Femur (tissue), 1 donor: ENCODE results near the gene ALDH1A1.

Experiments used
- DNase-seq: peaks from one replicate; pipeline ENCODE4 v3.0.0-alpha.2; 2017

Gene ALDH1A1

DNA sequence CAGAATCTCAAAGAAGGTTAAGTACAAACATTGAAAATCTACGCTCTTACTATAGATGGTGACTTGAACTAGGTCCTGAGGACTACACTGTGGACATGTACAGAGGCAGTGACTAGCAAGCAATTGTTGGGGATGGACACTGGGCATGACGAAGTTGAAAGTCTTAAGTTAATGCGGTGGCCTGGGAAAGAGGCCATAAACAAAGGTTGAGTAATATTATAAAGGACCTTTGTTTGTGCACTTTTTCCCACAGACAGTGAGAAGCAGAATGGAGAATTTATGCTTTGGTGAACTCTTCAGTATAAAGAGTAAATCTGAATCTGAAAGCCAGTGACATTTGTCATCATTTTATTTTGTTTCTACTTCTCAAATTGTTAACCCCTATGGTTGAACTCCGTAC lies 15.3 kb downstream of the ALDH1A1 start:
- no peak for DNase-seq

DNA sequence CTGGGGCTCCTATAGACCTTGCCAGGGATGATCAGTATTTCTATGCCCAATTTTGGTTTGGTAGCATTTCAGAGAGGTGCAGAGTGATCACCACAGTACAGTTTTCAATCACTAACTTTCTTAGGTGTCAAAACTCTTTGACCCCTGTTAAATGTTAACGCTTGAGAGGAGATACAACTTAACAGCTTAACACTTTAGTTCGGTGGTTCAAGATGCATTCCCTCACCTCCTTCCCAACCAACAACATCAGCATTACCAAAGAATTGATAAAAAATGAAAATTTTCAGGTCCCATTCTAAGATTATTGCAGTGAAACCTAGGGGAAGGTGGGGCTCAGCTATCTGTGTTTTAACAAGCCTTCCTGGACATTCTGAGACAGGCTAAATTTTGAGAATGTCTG lies 16.2 kb downstream of the ALDH1A1 start:
- DNase-seq = no peak

DNA sequence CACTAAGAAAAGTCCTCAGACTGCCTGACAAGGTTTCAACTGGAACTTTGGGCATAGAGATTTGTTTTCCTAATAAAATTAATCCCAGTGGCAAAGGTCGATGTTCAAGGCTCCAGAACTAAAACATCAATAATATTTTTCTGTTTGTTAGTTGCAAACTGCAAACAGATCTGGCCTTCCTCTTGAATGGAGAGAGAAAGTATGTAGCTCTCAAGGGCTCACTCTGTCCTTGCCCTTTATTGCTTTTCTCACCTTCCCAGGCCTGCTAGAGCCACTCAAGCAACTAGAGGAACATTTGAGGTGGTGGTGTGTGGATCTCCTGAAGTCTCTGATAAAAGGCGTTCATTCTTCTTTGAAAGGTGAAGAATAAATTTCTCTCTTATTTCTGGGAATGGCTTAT lies 16.6 kb downstream of the ALDH1A1 start:
- DNase-seq = no peak

DNA sequence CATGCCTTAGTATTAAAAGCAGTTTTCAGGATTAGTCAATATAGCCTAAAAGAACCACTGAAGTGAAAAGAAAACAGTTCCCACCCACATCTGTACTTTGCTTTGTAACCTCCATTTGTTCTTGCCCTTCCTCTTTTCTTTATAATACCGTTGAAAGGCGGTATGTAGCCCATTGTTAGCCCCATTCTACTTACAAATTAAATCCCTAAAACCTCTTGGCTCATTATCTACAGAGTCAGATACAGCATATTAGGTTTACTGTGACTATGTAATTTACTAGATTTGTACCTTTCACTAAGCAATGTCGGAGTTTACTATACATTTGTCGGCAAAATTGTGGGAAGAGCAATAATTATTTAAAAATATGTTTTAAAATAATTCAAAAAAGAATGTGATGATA lies 17.3 kb downstream of the ALDH1A1 start:
- no peak for DNase-seq

DNA sequence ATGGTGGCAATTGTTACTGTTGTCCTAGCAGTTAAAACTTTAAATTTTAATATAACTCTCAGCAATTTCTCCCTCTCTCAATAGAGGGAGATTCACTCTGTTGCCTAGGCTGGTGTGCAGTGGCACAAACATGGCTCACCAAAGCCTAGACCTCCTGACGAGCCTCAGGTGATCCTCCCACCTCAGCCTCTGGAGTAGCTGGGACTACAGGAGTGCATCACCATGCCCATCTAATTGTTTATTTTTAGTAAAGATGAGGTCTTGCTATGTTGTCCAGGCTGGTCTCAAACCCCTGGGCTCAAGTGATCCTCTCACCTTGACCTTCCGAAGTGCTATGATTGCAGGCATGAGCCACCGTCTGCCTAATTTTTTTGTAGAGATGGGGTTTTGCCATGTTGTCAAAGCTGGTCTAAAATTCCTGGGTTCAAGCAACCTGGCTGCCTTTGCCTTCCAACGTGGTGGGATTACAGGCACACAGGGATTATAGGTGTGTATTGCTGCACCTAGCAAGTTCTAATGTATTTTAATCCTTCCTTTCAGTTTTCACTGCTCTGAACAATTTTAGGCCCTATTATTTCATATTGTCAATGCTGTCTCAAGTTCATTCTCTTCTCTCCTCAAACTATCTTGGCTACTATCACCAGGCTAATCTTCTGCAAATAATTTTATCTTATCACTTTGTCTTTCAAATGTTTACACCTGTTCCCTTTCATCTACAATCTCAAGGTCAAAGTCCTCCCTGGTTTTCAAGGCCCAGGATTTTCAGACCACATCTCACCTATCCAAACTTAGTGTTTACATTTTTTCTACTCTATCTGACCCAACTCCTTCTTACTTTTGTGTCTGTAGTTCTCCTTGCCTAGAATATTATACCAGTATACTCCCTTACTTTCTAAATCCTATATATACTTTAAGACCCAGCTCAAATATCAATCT lies 18.9 kb downstream of the ALDH1A1 start:
- no peak for DNase-seq

GRCh38 chr9:72932619-72933018 lies 20.2 kb downstream of the ALDH1A1 start:
- DNase-seq = no peak

- no peak for DNase-seq
Observed at GRCh38 chr9:72931897-72932296, 21.0 kb downstream of the ALDH1A1 start.

- no peak for DNase-seq
Observed at GRCh38 chr9:72931437-72931836, 21.4 kb downstream of the ALDH1A1 start.

DNA sequence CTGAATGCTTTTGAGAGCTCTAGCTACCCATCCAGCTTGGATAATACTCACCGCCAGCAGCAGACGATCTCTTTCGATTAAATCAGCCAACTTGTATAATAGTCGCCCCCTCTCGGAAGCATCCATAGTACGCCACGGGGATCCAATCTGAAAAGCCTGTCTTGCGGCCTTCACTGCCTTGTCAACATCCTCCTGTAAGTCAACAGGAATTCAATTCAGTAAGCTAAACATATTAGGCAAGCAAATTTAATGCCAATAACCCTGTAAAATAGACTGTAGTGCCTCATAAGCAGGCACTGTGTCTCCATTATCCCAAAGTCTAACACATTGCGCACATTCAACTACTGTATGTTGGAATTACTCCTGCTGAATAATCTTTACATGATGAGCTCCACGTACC lies 22.0 kb downstream of the ALDH1A1 start:
- DNase-seq = no peak

- no peak for DNase-seq
Observed at GRCh38 chr9:72929542-72929941, 23.3 kb downstream of the ALDH1A1 start.

- no peak for DNase-seq
Observed at GRCh38 chr9:72928042-72928507, 24.8 kb downstream of the ALDH1A1 start.

DNA sequence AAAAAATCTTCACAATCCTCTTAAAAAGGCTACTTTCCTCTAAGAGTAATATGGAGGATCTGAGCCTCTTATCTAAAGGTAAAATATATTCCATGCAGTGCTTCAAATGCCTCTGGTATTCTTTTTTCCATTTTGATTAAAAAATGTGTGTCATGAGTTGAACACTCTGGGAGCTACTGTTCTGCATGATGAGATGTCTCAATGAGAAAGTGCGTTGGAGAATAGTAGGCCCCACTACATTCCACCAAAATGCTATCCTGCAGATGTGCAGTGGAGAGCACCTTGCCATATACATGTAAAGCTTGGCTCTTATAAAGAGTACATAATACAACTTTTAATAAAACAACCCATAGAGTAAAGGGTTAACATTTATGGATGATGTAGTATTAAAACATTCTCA lies 26.3 kb downstream of the ALDH1A1 start:
- DNase-seq = no peak

- DNase-seq = no peak
Observed at GRCh38 chr9:72925891-72926290, 27.0 kb downstream of the ALDH1A1 start.

GRCh38 chr9:72925126-72925789 lies 27.6 kb downstream of the ALDH1A1 start:
- peak; percentile 48 for DNase-seq

DNA sequence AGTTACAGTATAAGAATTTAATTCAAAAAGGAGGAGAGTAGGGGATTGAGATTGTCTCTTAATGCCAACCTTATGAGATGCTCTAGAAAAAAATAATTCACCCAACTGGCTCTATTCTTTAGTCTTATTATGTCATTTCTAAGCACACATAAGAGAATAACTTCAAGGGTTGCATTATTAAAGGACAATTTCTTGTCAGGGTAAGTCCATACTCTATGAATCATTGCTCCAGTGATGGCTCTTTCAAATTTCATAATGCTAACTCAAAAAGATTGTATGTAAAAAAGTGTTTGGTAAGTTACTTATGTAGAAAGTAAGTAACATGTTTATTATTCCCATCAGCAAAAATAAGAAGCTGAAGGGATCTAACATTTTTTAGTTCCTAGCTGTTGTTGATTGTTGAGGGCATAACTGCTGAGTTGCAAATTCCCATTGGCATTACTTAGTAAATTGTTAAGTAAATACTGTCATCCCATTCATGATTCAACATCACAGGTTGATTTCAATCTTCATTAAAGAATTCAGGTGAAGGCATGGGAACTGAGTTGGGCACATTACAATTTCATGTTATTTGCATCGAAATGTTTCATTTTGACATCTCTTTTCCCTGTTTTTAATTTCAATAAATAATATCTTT lies 28.6 kb downstream of the ALDH1A1 start:
- no peak for DNase-seq

GRCh38 chr9:72923077-72923476 lies 29.8 kb downstream of the ALDH1A1 start:
- no peak for DNase-seq

GRCh38 chr9:72921888-72922654 lies 30.8 kb downstream of the ALDH1A1 start:
- no peak for DNase-seq

DNA sequence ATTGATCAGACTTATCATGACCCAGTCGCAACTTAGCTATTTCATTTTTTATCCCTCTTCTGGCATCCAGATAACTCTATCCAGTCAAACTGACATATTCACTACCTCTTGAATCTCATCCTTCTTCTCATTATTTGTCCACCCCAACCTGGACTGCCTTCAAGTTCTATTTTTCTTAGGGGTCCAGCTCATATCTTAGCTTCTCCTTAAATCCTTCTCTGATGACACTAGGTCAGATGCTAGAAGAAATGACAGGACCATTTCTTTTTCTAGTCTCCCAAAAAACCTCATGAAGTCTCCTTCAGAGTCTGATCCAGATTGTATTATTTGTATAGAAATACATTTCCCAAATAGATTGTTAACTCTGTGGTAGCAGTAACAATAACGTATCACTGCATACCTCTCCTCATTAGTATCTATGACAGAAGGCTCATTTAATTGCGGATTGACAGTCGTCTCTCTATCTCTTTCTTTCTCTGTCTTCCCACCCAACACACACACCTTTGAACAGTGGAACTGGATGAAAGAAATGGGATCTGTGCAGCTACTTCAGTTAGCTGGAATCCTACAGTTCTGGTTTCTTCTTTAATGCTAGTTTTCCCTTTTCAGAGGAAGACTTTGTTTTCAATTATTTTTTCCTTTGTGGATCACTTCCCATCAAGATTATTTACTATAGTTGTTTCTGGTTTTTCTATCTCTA lies 33.5 kb downstream of the ALDH1A1 start:
- no peak for DNase-seq

GRCh38 chr9:72917892-72918509 lies 34.9 kb downstream of the ALDH1A1 start:
- no peak for DNase-seq

- no peak for DNase-seq
Observed at GRCh38 chr9:72915659-72916058, 37.2 kb downstream of the ALDH1A1 start.

DNA sequence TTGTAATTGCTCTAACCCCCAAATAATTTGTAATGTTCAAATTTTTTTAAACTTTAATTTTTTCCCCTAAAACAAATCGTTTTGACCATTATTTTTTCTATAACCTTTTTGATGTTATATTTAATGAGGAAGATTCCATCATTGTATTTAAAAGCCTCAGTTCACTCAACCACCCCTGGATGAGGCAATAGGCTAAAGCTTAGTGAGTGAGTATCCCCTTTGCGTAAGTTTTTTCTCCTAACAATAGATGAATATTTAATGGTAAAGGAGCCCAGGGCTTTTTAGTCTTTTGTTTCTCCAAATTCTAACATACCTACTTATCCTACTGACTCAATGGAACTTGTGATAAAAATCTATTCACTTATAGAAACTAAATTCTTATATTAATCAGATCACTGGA lies 38.1 kb downstream of the ALDH1A1 start:
- DNase-seq = no peak
